Thoracic aorta (tissue), 2 donors: ENCODE measurements around the gene KRT13. TPM values are rescaled to one million over a fixed set of nuclear protein-coding genes. Genes with fewer than 3 reads are reported as not detected.

ENCODE experiments used
- ATAC-seq: fragments of 150-250 bp; one replicate; pipeline ENCODE4 v1.8.0; 2017; ENCODE audit warnings: low read depth; ENCODE audit not compliant: insufficient number of reproducible peaks, low FRiP score
- DNase-seq: peaks from one replicate; pipeline ENCODE4 v3.0.0-alpha.2; 2020; ENCODE audit warnings: low spot score
- H3K27ac ChIP-seq, 2 donors: fragments of 200-600 bp; sonication (generic); 1 replicate in 1 of 2; 2 replicates in 1 of 2; pipeline ENCODE4 v1.5.1; 2016; ENCODE audit warnings: mild to moderate bottlenecking in 2 of 2, moderate library complexity in 2 of 2
- H3K27me3 ChIP-seq: fragments of 200-600 bp; sonication (generic); replicated peaks from 2 replicates; pipeline ENCODE4 v1.6.0; 2016; ENCODE audit warnings: mild to moderate bottlenecking; ENCODE audit not compliant: insufficient read depth
- H3K36me3 ChIP-seq: fragments of 200-600 bp; sonication (generic); one replicate; pipeline ENCODE4 v1.5.1; 2016
- H3K4me1 ChIP-seq, 2 donors: fragments of 200-600 bp; sonication (generic); 1 replicate in 1 of 2; 2 replicates in 1 of 2; pipeline versions ENCODE4 v1.5.1 to v1.6.0; 2016; ENCODE audit warnings: low read depth in 2 of 2, mild to moderate bottlenecking in 1 of 2; ENCODE audit not compliant: control insufficient read depth in 1 of 2
- H3K4me3 ChIP-seq: fragments of 200-600 bp; sonication (generic); 2 replicates; pipeline ENCODE4 v1.5.1; 2016; ENCODE audit warnings: mild to moderate bottlenecking
- H3K9me3 ChIP-seq: fragments of 200-600 bp; sonication (generic); 2 replicates; pipeline ENCODE4 v1.5.1; 2016
- total RNA-seq, 2 donors: library from RNA; depleted of rRNA; stranded (reverse); fragments of >200 nt; gene quantifications; one replicate each; pipeline versions ENCODE4 v1.1.0 to v1.2.3, GENCODE V29; 2016
- TF ChIP-seq, protein P1 (sequence below): fragments of 200-600 bp; sonication (generic); IDR thresholded peaks from one replicate; pipeline ENCODE4 v1.5.1; 2019; ENCODE audit warnings: antibody characterized with exemption

Gene KRT13
- total RNA-seq, 2 donors from 2014 or later: 1.4 TPM; not detected in 1

DNA sequence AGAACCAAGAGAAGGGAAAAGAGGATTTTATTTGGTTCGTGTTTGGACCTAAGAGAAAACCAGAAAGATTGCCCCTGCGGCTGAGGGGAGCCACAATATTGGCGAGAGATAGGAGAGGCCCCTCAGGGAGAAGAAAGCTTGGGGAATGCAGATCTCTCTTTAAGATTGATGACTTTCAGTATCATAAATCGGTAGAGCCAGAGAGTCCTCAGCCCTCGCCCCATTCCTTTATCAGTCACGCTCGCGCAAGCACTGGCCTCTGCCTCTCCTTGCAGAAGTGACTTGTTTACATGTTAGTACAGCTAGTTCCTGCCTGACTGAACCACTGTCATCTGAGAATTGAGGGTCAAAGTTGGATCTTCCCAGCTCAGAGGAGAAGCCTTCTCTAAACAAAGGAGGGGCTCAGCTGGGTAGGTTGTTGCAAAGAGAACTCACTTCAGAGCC is 44.2 kb upstream of the KRT13 start:
- Histone ChIP-seq H3K36me3 (no peaks in the 10 kb centered on the region), H3K27ac (no peak overlapping the region), H3K9me3 (no peaks in the 10 kb centered on the region), H3K4me1 (peaks cover 11 to 30% of the 10 kb centered on the region in 2 donors), H3K4me3 (no peak overlapping the region), H3K27me3 (no peaks in the 10 kb centered on the region)
- no peak for ATAC-seq
- TF ChIP-seq, protein P1, sequence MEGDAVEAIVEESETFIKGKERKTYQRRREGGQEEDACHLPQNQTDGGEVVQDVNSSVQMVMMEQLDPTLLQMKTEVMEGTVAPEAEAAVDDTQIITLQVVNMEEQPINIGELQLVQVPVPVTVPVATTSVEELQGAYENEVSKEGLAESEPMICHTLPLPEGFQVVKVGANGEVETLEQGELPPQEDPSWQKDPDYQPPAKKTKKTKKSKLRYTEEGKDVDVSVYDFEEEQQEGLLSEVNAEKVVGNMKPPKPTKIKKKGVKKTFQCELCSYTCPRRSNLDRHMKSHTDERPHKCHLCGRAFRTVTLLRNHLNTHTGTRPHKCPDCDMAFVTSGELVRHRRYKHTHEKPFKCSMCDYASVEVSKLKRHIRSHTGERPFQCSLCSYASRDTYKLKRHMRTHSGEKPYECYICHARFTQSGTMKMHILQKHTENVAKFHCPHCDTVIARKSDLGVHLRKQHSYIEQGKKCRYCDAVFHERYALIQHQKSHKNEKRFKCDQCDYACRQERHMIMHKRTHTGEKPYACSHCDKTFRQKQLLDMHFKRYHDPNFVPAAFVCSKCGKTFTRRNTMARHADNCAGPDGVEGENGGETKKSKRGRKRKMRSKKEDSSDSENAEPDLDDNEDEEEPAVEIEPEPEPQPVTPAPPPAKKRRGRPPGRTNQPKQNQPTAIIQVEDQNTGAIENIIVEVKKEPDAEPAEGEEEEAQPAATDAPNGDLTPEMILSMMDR: no peak
- no peak for DNase-seq

DNA sequence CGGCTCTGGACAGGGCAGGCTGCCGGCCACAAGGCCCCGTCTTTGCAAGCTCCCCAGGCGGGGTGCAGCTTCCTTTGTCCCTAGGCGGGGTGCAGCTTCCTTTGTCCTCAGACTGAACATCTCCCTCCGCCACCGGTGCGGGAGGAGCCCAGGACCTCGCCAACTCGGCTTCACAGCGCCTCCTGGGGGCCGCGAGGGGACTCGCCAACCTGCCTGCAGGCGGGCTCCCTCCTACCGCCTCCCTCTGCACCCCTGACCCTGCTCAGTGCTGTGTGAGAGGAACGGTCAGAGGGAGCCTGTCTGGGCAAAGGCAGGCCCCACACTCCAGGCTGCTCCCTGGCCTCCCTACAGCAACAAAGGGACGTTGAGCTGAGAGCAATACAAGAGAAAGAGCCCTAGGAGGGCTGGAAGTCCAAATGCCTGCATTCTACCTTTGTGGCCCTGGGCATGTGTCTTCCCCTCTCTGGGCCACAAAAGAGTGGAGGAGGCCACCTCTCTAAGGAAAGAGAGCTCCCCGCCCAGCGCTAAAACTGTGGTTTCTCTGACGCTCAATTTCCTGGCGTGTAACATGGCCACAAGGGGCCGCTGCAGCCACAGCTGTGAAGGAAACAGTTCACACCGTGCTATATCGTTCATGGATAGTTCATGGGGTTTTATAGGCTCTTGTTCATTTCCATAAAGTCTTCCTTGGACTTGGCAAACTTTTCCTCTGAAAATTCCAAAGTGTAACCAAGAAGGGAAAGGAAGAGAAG is 43.6 kb upstream of the KRT13 start:
- H3K4me3 ChIP-seq: peak overlapping the region; percentile 64
- no peaks in the 10 kb centered on the region for H3K9me3 ChIP-seq
- no peaks in the 10 kb centered on the region for H3K27me3 ChIP-seq
- DNase-seq (peak; percentile 45), ATAC-seq (peak; percentile 50)
- TF ChIP-seq, protein P1: peak; percentile 83
- peaks cover 11 to 34% of the 10 kb centered on the region in 2 donors for H3K4me1 ChIP-seq
- peak overlapping the region; percentile 55 to 70 for H3K27ac ChIP-seq
- no peaks in the 10 kb centered on the region for H3K36me3 ChIP-seq

DNA sequence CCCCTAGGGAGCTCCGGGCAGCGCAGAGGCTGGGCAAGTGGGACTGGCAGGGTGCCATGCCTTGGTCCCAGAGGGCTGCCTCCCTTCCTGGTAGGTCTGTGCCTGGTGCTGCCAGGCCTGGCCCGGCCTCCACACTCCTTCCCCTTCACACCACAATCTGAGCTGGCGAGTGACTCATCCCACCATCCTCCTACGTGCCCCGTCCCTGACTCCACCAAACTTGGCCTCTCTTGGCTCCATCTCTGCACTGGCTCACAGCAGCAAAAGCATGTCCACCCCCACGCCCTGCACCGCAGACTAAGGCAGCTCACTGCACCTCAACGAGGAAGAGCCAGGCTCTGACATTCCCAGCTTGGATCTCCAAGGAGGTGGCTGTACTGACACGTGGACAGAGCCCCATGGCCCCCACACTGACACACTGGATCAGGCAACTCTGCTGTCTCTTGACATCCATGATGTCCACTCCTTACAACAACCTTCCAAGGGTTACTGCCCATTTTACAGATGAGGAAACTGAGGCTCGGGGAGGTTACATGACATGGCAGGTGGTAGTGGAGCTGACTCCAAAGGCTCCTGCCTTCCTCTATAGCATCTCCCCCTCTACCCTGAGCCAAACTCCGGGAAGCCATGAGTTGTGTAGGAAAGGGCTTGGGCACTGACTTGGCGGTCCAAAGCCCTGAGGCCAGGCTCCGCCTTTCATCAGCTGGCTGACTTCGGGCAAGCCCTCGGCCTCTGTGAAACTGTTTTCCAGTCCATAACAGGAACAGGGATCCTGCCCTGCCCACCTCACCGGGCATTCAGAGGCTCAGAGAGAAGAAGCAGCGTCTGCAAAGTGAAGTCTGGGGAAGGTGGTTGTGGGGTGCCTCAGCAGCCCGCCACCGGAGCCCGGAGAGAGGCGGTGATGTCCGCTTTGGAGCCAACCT is 42.8 kb upstream of the KRT13 start:
- Histone ChIP-seq H3K36me3 (no peaks in the 10 kb centered on the region), H3K4me1 (peaks cover 11 to 34% of the 10 kb centered on the region in 2 donors), H3K27ac (peak overlapping the region; percentile 55 to 70), H3K27me3 (no peaks in the 10 kb centered on the region), H3K9me3 (no peaks in the 10 kb centered on the region), H3K4me3 (peak overlapping the region; percentile 64)
- DNase-seq (peak; percentile 87), ATAC-seq (peak; percentile 85)
- TF ChIP-seq, protein P1: no peak

DNA sequence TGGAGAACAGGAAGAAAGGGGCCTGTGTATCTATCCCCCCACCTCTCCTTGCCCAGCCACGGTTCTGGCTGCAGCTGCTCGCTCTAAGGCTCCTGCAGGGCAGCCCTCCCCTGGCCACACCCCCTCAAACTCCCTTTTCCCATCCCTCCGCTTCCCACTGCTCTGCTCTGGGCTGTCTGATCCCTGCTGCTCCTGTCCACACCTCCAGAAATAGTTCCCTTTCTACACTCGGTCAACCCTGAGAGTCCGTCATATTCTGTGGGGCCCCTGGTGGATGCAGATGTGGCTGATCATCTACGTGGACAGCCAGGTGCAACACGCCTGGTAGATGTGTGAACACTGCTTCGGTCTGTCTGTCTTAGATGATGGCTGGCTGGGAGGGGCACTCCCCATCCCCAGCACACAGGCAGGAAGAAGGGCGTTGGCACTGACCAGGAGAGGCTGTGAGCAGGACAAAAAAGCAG is 42.0 kb upstream of the KRT13 start:
- TF ChIP-seq, protein P1: no peak
- no peak for ATAC-seq
- Histone ChIP-seq H3K27ac (peak overlapping the region; percentile 55 to 64), H3K27me3 (no peaks in the 10 kb centered on the region), H3K36me3 (no peaks in the 10 kb centered on the region), H3K4me1 (peaks cover 11 to 34% of the 10 kb centered on the region in 2 donors), H3K4me3 (no peak overlapping the region), H3K9me3 (no peaks in the 10 kb centered on the region)
- no peak for DNase-seq

DNA sequence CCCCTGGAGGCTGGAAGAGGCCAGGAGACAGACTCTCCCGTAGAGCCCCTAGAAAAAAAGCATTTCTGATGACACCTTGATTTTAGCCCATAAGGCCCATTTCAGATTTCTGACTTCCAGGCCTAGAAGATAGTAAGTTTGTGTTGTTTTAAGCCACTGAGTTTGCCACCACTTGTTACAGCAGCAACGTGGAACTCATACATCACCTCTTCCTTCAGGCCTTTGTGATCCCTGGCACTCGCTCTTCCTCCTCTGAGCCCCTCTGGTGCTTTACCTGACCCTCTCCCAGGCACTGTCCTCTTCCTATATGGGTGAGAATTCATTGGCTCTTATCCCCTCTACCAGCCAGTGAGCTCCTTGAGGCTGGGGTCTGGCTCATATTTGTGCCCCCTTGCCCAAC is 41.4 kb upstream of the KRT13 start:
- H3K27me3 ChIP-seq: no peaks in the 10 kb centered on the region
- H3K36me3 ChIP-seq: no peaks in the 10 kb centered on the region
- no peak for DNase-seq
- H3K4me3 ChIP-seq: no peak overlapping the region
- ATAC-seq: no peak
- TF ChIP-seq, protein P1: no peak
- H3K4me1 ChIP-seq: peaks cover 11 to 34% of the 10 kb centered on the region in 2 donors
- H3K27ac ChIP-seq: peak overlapping the region in 1 of 2 donors; percentile 55
- no peaks in the 10 kb centered on the region for H3K9me3 ChIP-seq
